K562 (cell line): ENCODE data around the gene SCAMP2. TPM values are rescaled to one million over a fixed set of nuclear protein-coding genes. Genes with fewer than 3 reads are reported as not detected.

ENCODE experiments used
- ATAC-seq: fragments of 200-7000 bp; cut with Tn5 transposase; 3 replicates; pipeline ENCODE4 v1.9.1; 2020; ENCODE audit warnings: moderate library complexity
- BruUV-seq: library from RNA; stranded (reverse); fragments of 400-500 nt; replicated peaks from 2 replicates; lab custom pipeline; 2021; lab: Mats Ljungman, UMichigan
- CTCF ChIA-PET: fragments of 300-600 bp; formaldehyde crosslinking; extraction: SDS; loops from one replicate; lab custom pipeline; 2021; ENCODE audit warnings: low intra/inter-chr PET ratio; lab: Yijun Ruan, JAX
- POLR2A ChIA-PET: fragments of 300-600, 350-650 bp; sonication (Branson Sonifier 250); formaldehyde crosslinking; extraction: SDS; loops from one replicate; lab custom pipeline; 2021; ENCODE audit warnings: antibody characterized with exemption, inconsistent platforms; lab: Yijun Ruan, JAX
- DNase-seq, 4 experiments: peaks; one replicate each; pipeline versions ENCODE4 v3.0.0 to v3.0.0-alpha.2; 2011 to 2018; ENCODE audit warnings: low spot score in 3 of 4, mixed read lengths in 3 of 4; ENCODE audit errors: extremely low read depth in 1 of 4
- FAIRE-seq: peaks from 2 replicates; lab custom pipeline; 2011; peaks lifted over from hg19 to GRCh38; lab: Jason Lieb, UNC
- H2AFZ ChIP-seq: 2 replicates; pipeline ENCODE4 v1.6.0; 2011; ENCODE audit warnings: low read depth, low read length, control low read depth, inconsistent platforms
- H3K27ac ChIP-seq: fragments of 200-600 bp; 3 replicates; pipeline ENCODE4 v1.8.0; 2011; ENCODE audit warnings: low read depth, mild to moderate bottlenecking, control low read depth, inconsistent platforms, low read length, moderate library complexity, mixed read lengths; ENCODE audit errors: extremely low read depth
- H3K27me3 ChIP-seq, 2 experiments: fragments of 300-600 bp in 1 of 2; 2 replicates in 1 of 2; 3 replicates in 1 of 2; pipeline versions ENCODE4 v1.6.0 to v1.8.0; 2011; ENCODE audit warnings: inconsistent platforms in 2 of 2, low read length in 2 of 2, mild to moderate bottlenecking in 1 of 2, mixed read lengths in 1 of 2, moderate library complexity in 1 of 2; ENCODE audit not compliant: control insufficient read depth in 2 of 2, insufficient read depth in 2 of 2
- H3K36me3 ChIP-seq: fragments of 300-600 bp; 3 replicates; pipeline ENCODE4 v1.8.0; 2011; ENCODE audit warnings: mild to moderate bottlenecking, low read length, inconsistent platforms; ENCODE audit not compliant: control insufficient read depth, insufficient read depth
- H3K4me1 ChIP-seq, 2 experiments: fragments of 200-600 bp in 1 of 2; replicated peaks in 1 of 2; 2 replicates in 1 of 2; 3 replicates in 1 of 2; pipeline versions ENCODE4 v1.5.1 to v1.8.0; 2011; ENCODE audit warnings: inconsistent platforms in 2 of 2, low read length in 2 of 2, mild to moderate bottlenecking in 1 of 2, mixed read lengths in 1 of 2, moderate library complexity in 1 of 2; ENCODE audit not compliant: control insufficient read depth in 2 of 2, insufficient read depth in 2 of 2
- H3K4me2 ChIP-seq: 2 replicates; pipeline ENCODE4 v1.6.1; 2011; ENCODE audit warnings: low read length, control low read depth, inconsistent platforms, mixed read lengths; ENCODE audit not compliant: insufficient read depth
- H3K4me3 ChIP-seq: fragments of 200-600 bp; sonication (generic), shearing (Covaris generic); 2 replicates; pipeline ENCODE4 v1.5.1; 2016; ENCODE audit warnings: control low read depth, inconsistent platforms
- H3K79me2 ChIP-seq: fragments of 200-600 bp; 3 replicates; pipeline ENCODE4 v1.8.0; 2011; ENCODE audit warnings: low read length, inconsistent platforms; ENCODE audit not compliant: control insufficient read depth, insufficient read depth
- H3K9ac ChIP-seq, 2 experiments: 2 replicates each; pipeline versions ENCODE4 v1.6.0 to v1.6.1; 2011; ENCODE audit warnings: low read depth in 2 of 2, low read length in 2 of 2, control low read depth in 1 of 2, inconsistent platforms in 1 of 2, mild to moderate bottlenecking in 1 of 2, mixed read lengths in 1 of 2; ENCODE audit not compliant: insufficient read depth in 1 of 2
- H3K9me1 ChIP-seq: one replicate; pipeline ENCODE4 v1.6.0; 2011; ENCODE audit warnings: inconsistent platforms, mild to moderate bottlenecking, low read length, moderate library complexity; ENCODE audit not compliant: control insufficient read depth, insufficient read depth
- H3K9me3 ChIP-seq: replicated peaks from 2 replicates; pipeline ENCODE4 v1.5.1; 2011; ENCODE audit warnings: low read depth, low read length, inconsistent platforms; ENCODE audit not compliant: control insufficient read depth, insufficient read depth
- H4K20me1 ChIP-seq: replicated peaks from 2 replicates; pipeline ENCODE4 v1.6.1; 2011; ENCODE audit warnings: low read length, inconsistent platforms, mixed read lengths; ENCODE audit not compliant: control insufficient read depth, insufficient read depth
- GABPB2 ChIP-seq: fragments of 250-450 bp; sonication (Bioruptor Pico); conservative IDR thresholded peaks from 2 replicates; pipeline ENCODE4 v1.5.1; 2021; ENCODE audit warnings: mild to moderate bottlenecking
- HDAC1 ChIP-seq, 2 experiments: fragments of 450-650 bp; IDR thresholded peaks; 2 replicates each; pipeline ENCODE4 v1.6.1; 2016 to 2017; ENCODE audit warnings: inconsistent platforms in 1 of 2, mild to moderate bottlenecking in 1 of 2, moderate library complexity in 1 of 2
- SRSF3 ChIP-seq: fragments of 200-400 bp; formaldehyde crosslinking; IDR thresholded peaks from 2 replicates; pipeline ENCODE4 v1.6.1; 2016; ENCODE audit warnings: mild to moderate bottlenecking, low read length, moderate library complexity; ENCODE audit not compliant: insufficient read depth
- ZFP91 ChIP-seq: sonication (generic); formaldehyde crosslinking; IDR thresholded peaks from 2 replicates; pipeline ENCODE4 v1.8.0; 2022; ENCODE audit warnings: mild to moderate bottlenecking, missing genetic modification reagents
- WGBS: fragments of 100-300 bp; shearing (Covaris generic); methylation state at CpG from one replicate; pipeline ENCODE4 v1.1.6; 2016; ENCODE audit warnings: low coverage, mixed read lengths; ENCODE audit not compliant: insufficient coverage; ENCODE audit errors: missing lambda C conversion rate; 5-methylcytosine and 5-hydroxymethylcytosine counted together
- in situ Hi-C: fragments of 300-500 bp; cut with MboI; formaldehyde crosslinking; loops from 4 replicates; pipeline ENCODE4 v1.15.0; 2018; ENCODE audit warnings: inconsistent platforms, mixed read lengths
- intact Hi-C: fragments of 100-400 bp; cut with micrococcal nuclease; formaldehyde crosslinking; loops from 2 replicates; pipeline ENCODE4 v1.14.2; 2022
- polyA plus RNA-seq, 8 experiments: library from polyadenylated mRNA; depleted of rRNA in 4 of 8; stranded (reverse) in 5 of 8; unstranded in 3 of 8; fragments of >200 nt; fragmentation: Nextera tagmentation in 2 of 8; fragmentation: Illumina TruSeq in 1 of 8; extraction: Ambion mirVana in 2 of 8; extraction: Trizol in 1 of 8; gene quantifications; 2 replicates each; pipeline versions ENCODE4 v1.2.1 to v1.2.3, GENCODE V29; 2011 to 2014; ENCODE audit warnings: inconsistent platforms in 1 of 8, missing spikeins in 1 of 8
- total RNA-seq, 7 experiments: library from RNA; depleted of rRNA in 6 of 7; stranded (reverse); fragments of >200 nt in 6 of 7; fragmentation: Illumina TruSeq in 2 of 7; extraction: Trizol in 2 of 7; gene quantifications; 2 replicates each; pipeline versions ENCODE4 v1.2.1 to v1.2.3, GENCODE V29; 2011 to 2021; ENCODE audit warnings: low replicate concordance in 1 of 7

Gene SCAMP2
- total and polyA plus RNA-seq, 9 of the 15 experiments (the other 6 are each of a cell fraction or from before 2014, with no cell fraction given): 5.9 to 61.1 (median 20.1) TPM

GRCh38 chr15:74878273-74878672 is 5.1 kb upstream of the SCAMP2 start:
- peaks cover 6% of the 10 kb centered on the region; the same call in 1 of the 2 replicates for H3K9me3 ChIP-seq
- peaks cover 0 to 6% of the 10 kb centered on the region in 2 experiments; a peak in 2 of 5 replicates for H3K4me1 ChIP-seq
- no peak for TF ChIP-seq ZFP91
- no peak for TF ChIP-seq HDAC1 (IDR thresholded peaks at IDR 0.05)
- no peak for TF ChIP-seq GABPB2
- TF ChIP-seq SRSF3: no peak
- CTCF ChIA-PET: no interaction called here
- in situ Hi-C loops: no loop called here
- H3K79me2 ChIP-seq: no peaks in the 10 kb centered on the region
- DNase-seq: no peak
- no peaks in the 10 kb centered on the region for H3K36me3 ChIP-seq
- FAIRE-seq: no peak
- WGBS: 49% methylated on average over 4 of the region's 4 CpGs
- no TSS peak for BruUV-seq
- intact Hi-C loops: no loop called here
- H3K27ac ChIP-seq: no peak overlapping the region
- H3K9ac ChIP-seq: no peak overlapping the region
- no peak overlapping the region for H3K4me3 ChIP-seq
- no peak overlapping the region for H2AFZ ChIP-seq
- H4K20me1 ChIP-seq: no peaks in the 10 kb centered on the region
- no peak overlapping the region for H3K4me2 ChIP-seq
- no peaks in the 10 kb centered on the region for H3K27me3 ChIP-seq
- ATAC-seq: no peak
- POLR2A ChIA-PET: interaction anchor here (0.6 kb wide), 1 partner anchor 11 kb away, joined by 3 read pairs; no protein-coding TSS in a partner anchor
- no peaks in the 10 kb centered on the region for H3K9me1 ChIP-seq
